ENCODE measurements around the gene ATP5PF. TPM values are rescaled to one million over a fixed set of nuclear protein-coding genes. Genes with fewer than 3 reads are reported as not detected.

ATP5PF gene
- total RNA-seq, 2 donors from 2014 or later: 20.4 to 37.6 TPM

DNA sequence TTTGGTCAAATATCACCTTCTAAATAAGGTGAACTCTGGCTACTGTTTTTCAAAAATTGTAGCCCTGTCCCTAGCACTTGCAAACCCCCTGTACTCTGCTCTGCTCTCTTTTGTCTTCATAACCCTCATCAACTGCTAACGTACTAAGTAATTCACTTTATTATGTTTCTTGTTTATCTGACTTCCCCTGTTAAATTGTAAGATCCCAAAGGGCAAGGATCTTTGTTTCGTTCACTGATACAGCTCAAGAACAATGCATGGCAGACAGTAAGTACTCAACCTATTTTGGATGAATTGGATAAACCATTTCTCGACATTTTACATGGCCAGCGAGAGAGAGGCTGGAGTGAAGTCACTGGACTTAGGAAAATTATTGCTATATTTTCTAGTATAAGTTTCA lies 46.9 kb downstream of the ATP5PF start:
- Histone ChIP-seq H3K4me1 (no peaks in the 10 kb centered on the region), H3K4me3 (no peak overlapping the region), H3K27me3 (no peaks in the 10 kb centered on the region), H3K27ac (no peak overlapping the region), H3K9me3 (no peaks in the 10 kb centered on the region), H3K36me3 (replicated peaks in 1 of 2; ENCODE audit: insufficient read depth in 1 of 2, low read depth in 2 of 2) (no peaks in the 10 kb centered on the region)
- TF ChIP-seq, protein P1, sequence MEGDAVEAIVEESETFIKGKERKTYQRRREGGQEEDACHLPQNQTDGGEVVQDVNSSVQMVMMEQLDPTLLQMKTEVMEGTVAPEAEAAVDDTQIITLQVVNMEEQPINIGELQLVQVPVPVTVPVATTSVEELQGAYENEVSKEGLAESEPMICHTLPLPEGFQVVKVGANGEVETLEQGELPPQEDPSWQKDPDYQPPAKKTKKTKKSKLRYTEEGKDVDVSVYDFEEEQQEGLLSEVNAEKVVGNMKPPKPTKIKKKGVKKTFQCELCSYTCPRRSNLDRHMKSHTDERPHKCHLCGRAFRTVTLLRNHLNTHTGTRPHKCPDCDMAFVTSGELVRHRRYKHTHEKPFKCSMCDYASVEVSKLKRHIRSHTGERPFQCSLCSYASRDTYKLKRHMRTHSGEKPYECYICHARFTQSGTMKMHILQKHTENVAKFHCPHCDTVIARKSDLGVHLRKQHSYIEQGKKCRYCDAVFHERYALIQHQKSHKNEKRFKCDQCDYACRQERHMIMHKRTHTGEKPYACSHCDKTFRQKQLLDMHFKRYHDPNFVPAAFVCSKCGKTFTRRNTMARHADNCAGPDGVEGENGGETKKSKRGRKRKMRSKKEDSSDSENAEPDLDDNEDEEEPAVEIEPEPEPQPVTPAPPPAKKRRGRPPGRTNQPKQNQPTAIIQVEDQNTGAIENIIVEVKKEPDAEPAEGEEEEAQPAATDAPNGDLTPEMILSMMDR (IDR thresholded peaks at IDR 0.05): no peak
- TF ChIP-seq POLR2A (IDR thresholded peaks at IDR 0.05): no peak
- no peak for ATAC-seq
- DNase-seq: no peak
- WGBS, 2 donors: 77 to 88% methylated on average over 4 of the region's 4 CpGs
- intact Hi-C loops (cut with DNase I): no loop called here

DNA sequence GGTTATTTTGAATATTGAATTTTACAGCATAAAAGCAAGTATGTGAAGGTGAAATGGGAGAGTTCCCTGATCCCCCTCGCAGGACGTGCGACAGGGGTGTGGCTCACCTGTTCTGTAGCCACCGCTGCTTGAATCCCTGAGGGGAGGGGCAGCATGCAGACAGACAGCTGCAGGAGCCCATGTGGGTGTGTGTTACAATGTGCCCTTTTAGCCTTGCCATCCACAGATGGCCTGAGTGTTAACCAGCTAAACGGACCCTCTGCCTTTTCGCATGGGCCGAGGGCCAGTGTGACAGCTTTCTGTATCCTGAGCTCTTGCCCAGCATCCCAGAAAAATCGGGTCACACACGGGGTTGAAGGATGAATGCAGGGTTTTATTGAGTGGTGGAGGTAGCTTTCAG lies 52.3 kb downstream of the ATP5PF start:
- Histone ChIP-seq H3K9me3 (no peaks in the 10 kb centered on the region), H3K4me1 (no peaks in the 10 kb centered on the region), H3K27ac (no peak overlapping the region), H3K4me3 (no peak overlapping the region), H3K36me3 (replicated peaks in 1 of 2; ENCODE audit: insufficient read depth in 1 of 2, low read depth in 2 of 2) (no peaks in the 10 kb centered on the region), H3K27me3 (no peaks in the 10 kb centered on the region)
- DNase-seq (no peak), ATAC-seq (no peak)
- 48 to 51% methylated on average over 9 of the region's 9 CpGs for WGBS, 2 donors
- intact Hi-C loops (cut with DNase I): no loop called here
- no peak for TF ChIP-seq POLR2A (IDR thresholded peaks at IDR 0.05)
- TF ChIP-seq, protein P1 (IDR thresholded peaks at IDR 0.05): no peak

DNA sequence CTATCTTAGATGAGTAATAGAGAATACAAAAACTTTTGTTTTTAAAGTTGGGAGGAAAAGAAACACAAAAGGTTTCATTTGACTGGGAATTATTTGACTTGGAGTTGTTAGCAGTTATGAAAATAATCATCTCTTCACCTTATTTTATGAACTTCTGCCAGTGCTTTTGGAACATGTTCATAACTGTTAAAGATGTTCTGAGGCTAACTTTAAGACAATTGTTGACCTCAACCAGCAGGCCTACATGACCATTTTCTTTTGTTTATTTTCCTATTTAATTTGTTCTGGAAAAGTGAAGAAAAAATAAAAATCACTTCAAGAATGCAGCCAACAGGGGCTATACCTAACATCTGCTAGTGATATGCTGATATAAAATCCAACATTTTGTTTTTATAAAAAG lies 58.3 kb downstream of the ATP5PF start:
- intact Hi-C loops (cut with DNase I): no loop called here
- Histone ChIP-seq H3K27me3 (no peaks in the 10 kb centered on the region), H3K4me1 (no peaks in the 10 kb centered on the region), H3K27ac (no peak overlapping the region), H3K9me3 (no peaks in the 10 kb centered on the region), H3K4me3 (no peak overlapping the region), H3K36me3 (replicated peaks in 1 of 2; ENCODE audit: insufficient read depth in 1 of 2, low read depth in 2 of 2) (no peaks in the 10 kb centered on the region)
- no peak for ATAC-seq
- no peak for TF ChIP-seq POLR2A (IDR thresholded peaks at IDR 0.05)
- TF ChIP-seq, protein P1 (IDR thresholded peaks at IDR 0.05): no peak
- no peak for DNase-seq

Other genes starting within 250 kb of the ATP5PF start
- 1 to 10 TPM; 4.4 to 6.3 TPM for gene MRPL39, start 127.4 kb downstream of the ATP5PF start, total RNA-seq
- 1 to 10 TPM in 1 of 2 donors, under 1 TPM in 1; 0.33 to 3.4 TPM for gene JAM2, start 95.6 kb downstream of the ATP5PF start, total RNA-seq
- gene GABPA, start 68 bp upstream of the ATP5PF start, total RNA-seq: 10 to 100 TPM in 1 of 2 donors, 1 to 10 TPM in 1; 8.9 to 11.2 TPM